ENCODE results near the gene ZNF726.
A peak's percentile ranks its signal among the peaks of the same experiment; 100 is the strongest.
"Not testable (repeated sequence)": the region's sequence is repeated elsewhere in the genome, so short reads cannot be mapped to it uniquely, and the experiment has no call there.

Gene ZNF726

GRCh38 chr19:23914402-23915286, at the start of gene ZNF726:
Gene ZNF726 (plus strand): TSS chr19:23914886. CDS start chr19:23914995, 109 bp downstream.
- peak; percentile 93 for DNase-seq (ENCODE audit: low read depth, low spot score)
- TF ChIP-seq CTCF (IDR thresholded peaks at IDR 0.05; ENCODE audit: low read depth, low read length), result no peak
- H3K4me3 ChIP-seq (ENCODE audit: low read depth, low read length), result peak within 1 kb of the TSS; percentile 84
- in situ Hi-C loops (cut with HindIII; ENCODE audit: low sequenced_read_pairs), result no loop called here

GRCh38 chr19:23867895-23868294, 46.8 kb upstream of the ZNF726 start:
- TF ChIP-seq CTCF (IDR thresholded peaks at IDR 0.05; ENCODE audit: low read depth, low read length), result no peak
- H3K4me3 ChIP-seq (ENCODE audit: low read depth, low read length), result no peak overlapping the region
- in situ Hi-C loops (cut with HindIII; ENCODE audit: low sequenced_read_pairs), result no loop called here
- DNase-seq (ENCODE audit: low read depth, low spot score), result no peak

GRCh38 chr19:23868630-23869029, 46.1 kb upstream of the ZNF726 start:
- TF ChIP-seq CTCF (IDR thresholded peaks at IDR 0.05; ENCODE audit: low read depth, low read length), result no peak
- no peak for DNase-seq (ENCODE audit: low read depth, low spot score)
- no peak overlapping the region for H3K4me3 ChIP-seq (ENCODE audit: low read depth, low read length)
- in situ Hi-C loops (cut with HindIII; ENCODE audit: low sequenced_read_pairs), result no loop called here

GRCh38 chr19:23872282-23872919, 42.3 kb upstream of the ZNF726 start:
- TF ChIP-seq CTCF (IDR thresholded peaks at IDR 0.05; ENCODE audit: low read depth, low read length), result no peak
- H3K4me3 ChIP-seq (ENCODE audit: low read depth, low read length), result no peak overlapping the region
- in situ Hi-C loops (cut with HindIII; ENCODE audit: low sequenced_read_pairs), result no loop called here
- no peak for DNase-seq (ENCODE audit: low read depth, low spot score)

GRCh38 chr19:23876261-23876660, 38.4 kb upstream of the ZNF726 start:
- no peak overlapping the region for H3K4me3 ChIP-seq (ENCODE audit: low read depth, low read length)
- no peak for TF ChIP-seq CTCF (IDR thresholded peaks at IDR 0.05; ENCODE audit: low read depth, low read length)
- in situ Hi-C loops (cut with HindIII; ENCODE audit: low sequenced_read_pairs), result no loop called here
- DNase-seq (ENCODE audit: low read depth, low spot score), result no peak

GRCh38 chr19:23876756-23877155, 37.9 kb upstream of the ZNF726 start:
- DNase-seq (ENCODE audit: low read depth, low spot score); in situ Hi-C loops (cut with HindIII; ENCODE audit: low sequenced_read_pairs); H3K4me3 ChIP-seq (ENCODE audit: low read depth, low read length): not testable (repeated sequence)

- DNase-seq (ENCODE audit: low read depth, low spot score), result no peak
- in situ Hi-C loops (cut with HindIII; ENCODE audit: low sequenced_read_pairs), result no loop called here
- TF ChIP-seq CTCF (IDR thresholded peaks at IDR 0.05; ENCODE audit: low read depth, low read length), result no peak
- H3K4me3 ChIP-seq (ENCODE audit: low read depth, low read length), result no peak overlapping the region
Measured at GRCh38 chr19:23882493-23882892, 32.2 kb upstream of the ZNF726 start.
